Uterus (tissue), 2 donors: ENCODE results near the gene MBP.

Experiments
- CTCF ChIP-seq, 4 experiments: fragments of 200-600 bp in 2 of 4; fragments of 450-650 bp in 2 of 4; sonication (generic) in 2 of 4; IDR thresholded peaks; one replicate each; pipeline ENCODE4 v1.5.1; 2016 to 2019; ENCODE audit warnings: antibody characterized with exemption in 4 of 4, mild to moderate bottlenecking in 2 of 4, moderate library complexity in 1 of 4
- POLR2A ChIP-seq, 2 donors: fragments of 450-650 bp; IDR thresholded peaks; one replicate each; pipeline ENCODE4 v1.6.1; 2016; ENCODE audit warnings: antibody characterized with exemption in 2 of 2, mild to moderate bottlenecking in 1 of 2, moderate library complexity in 1 of 2

GRCh38 chr18:77109648-77110019, 22.9 kb downstream of the MBP start:
- TF ChIP-seq CTCF (IDR thresholded peaks at IDR 0.05) (no peak), POLR2A (IDR thresholded peaks at IDR 0.05) (no peak)
